WTC11 (cell line): ENCODE results near the gene CHD9. TPM values are rescaled to one million over a fixed set of nuclear protein-coding genes. Genes with fewer than 3 reads are reported as not detected.

ENCODE experiments used
- ATAC-seq: fragments of 200-7000 bp; cut with Tn5 transposase; 2 replicates; pipeline ENCODE4 v1.10.0; 2021; ENCODE audit warnings: mild to moderate bottlenecking, moderate library complexity
- CTCF ChIA-PET: fragments of 300-600 bp; sonication (Branson Sonifier 250); formaldehyde crosslinking; loops from one replicate; lab custom pipeline; 2021; ENCODE audit warnings: antibody characterized with exemption; lab: Charles Lee
- POLR2A ChIA-PET: fragments of 350-600 bp; sonication (Branson Sonifier 250); formaldehyde crosslinking; loops from one replicate; lab custom pipeline; 2021; ENCODE audit warnings: antibody characterized with exemption; lab: Charles Lee
- DNase-seq: peaks from one replicate; pipeline ENCODE4 v3.0.0; 2021; ENCODE audit warnings: low spot score
- H3K27ac Mint-ChIP-seq: 2 replicates; pipeline ENCODE4 v1.8.0; 2021; ENCODE audit warnings: mixed read lengths
- H3K27me3 Mint-ChIP-seq: 2 replicates; pipeline ENCODE4 v1.8.0; 2021; ENCODE audit warnings: low read depth, mild to moderate bottlenecking, moderate library complexity, mixed read lengths
- H3K36me3 Mint-ChIP-seq: 2 replicates; pipeline ENCODE4 v1.8.0; 2021; ENCODE audit warnings: mixed read lengths
- H3K4me1 Mint-ChIP-seq: 2 replicates; pipeline ENCODE4 v1.8.0; 2022; ENCODE audit warnings: mixed read lengths
- H3K4me3 Mint-ChIP-seq: 2 replicates; pipeline ENCODE4 v1.8.0; 2021; ENCODE audit warnings: mild to moderate bottlenecking, moderate library complexity, mixed read lengths
- H3K9me3 Mint-ChIP-seq: 2 replicates; pipeline ENCODE4 v1.8.0; 2021; ENCODE audit warnings: mixed read lengths
- ARID4B ChIP-seq: sonication (generic); formaldehyde crosslinking; IDR thresholded peaks from 2 replicates; pipeline ENCODE4 v1.8.0; 2023; ENCODE audit warnings: missing genetic modification reagents, mild to moderate bottlenecking, borderline replicate concordance
- ATF1 ChIP-seq: sonication (generic); formaldehyde crosslinking; IDR thresholded peaks from 2 replicates; pipeline ENCODE4 v1.8.1; 2023; ENCODE audit warnings: mild to moderate bottlenecking, moderate library complexity, missing genetic modification reagents
- ATF6 ChIP-seq: sonication (generic); formaldehyde crosslinking; IDR thresholded peaks from 2 replicates; pipeline ENCODE4 v1.8.1; 2023; ENCODE audit warnings: mild to moderate bottlenecking, missing genetic modification reagents
- CDX4 ChIP-seq: fragments of 250-450 bp; sonication (Bioruptor Pico); IDR thresholded peaks from 2 replicates; pipeline ENCODE4 v1.9.0; 2021; ENCODE audit warnings: moderate library complexity, mild to moderate bottlenecking, inconsistent platforms, borderline replicate concordance
- CREM ChIP-seq: sonication (generic); formaldehyde crosslinking; IDR thresholded peaks from 2 replicates; pipeline ENCODE4 v1.8.1; 2022; ENCODE audit warnings: mild to moderate bottlenecking, missing genetic modification reagents, moderate library complexity
- ERG ChIP-seq: fragments of 250-450 bp; sonication (Bioruptor Pico); IDR thresholded peaks from 2 replicates; pipeline ENCODE4 v1.8.0; 2021; ENCODE audit warnings: mild to moderate bottlenecking
- ETV6 ChIP-seq: sonication (generic); formaldehyde crosslinking; IDR thresholded peaks from 2 replicates; pipeline ENCODE4 v1.8.1; 2022; ENCODE audit warnings: mild to moderate bottlenecking, missing genetic modification reagents
- FOXJ3 ChIP-seq: sonication (generic); formaldehyde crosslinking; IDR thresholded peaks from 2 replicates; pipeline ENCODE4 v1.9.0; 2021; ENCODE audit warnings: missing genetic modification reagents, mild to moderate bottlenecking, borderline replicate concordance
- GABPB1 ChIP-seq: sonication (generic); formaldehyde crosslinking; IDR thresholded peaks from 2 replicates; pipeline ENCODE4 v1.8.1; 2023; ENCODE audit warnings: mild to moderate bottlenecking, missing genetic modification reagents
- GRHL2 ChIP-seq: fragments of 250-450 bp; sonication (Bioruptor Pico); IDR thresholded peaks from 2 replicates; pipeline ENCODE4 v1.8.0; 2022; ENCODE audit warnings: mild to moderate bottlenecking, moderate library complexity; ENCODE audit not compliant: insufficient replicate concordance, severe bottlenecking
- GTF2I ChIP-seq: fragments of 250-450 bp; sonication (Bioruptor Pico); conservative IDR thresholded peaks from 2 replicates; pipeline ENCODE4 v1.4.0; 2021; ENCODE audit warnings: mild to moderate bottlenecking
- HMGA2 ChIP-seq: fragments of 250-450 bp; sonication (Bioruptor Pico); IDR thresholded peaks from 2 replicates; pipeline ENCODE4 v1.4.0; 2021; ENCODE audit warnings: mild to moderate bottlenecking, moderate library complexity
- JUN ChIP-seq: sonication (generic); formaldehyde crosslinking; IDR thresholded peaks from 2 replicates; pipeline ENCODE4 v1.8.0; 2023; ENCODE audit warnings: mild to moderate bottlenecking, missing genetic modification reagents
- MXD4 ChIP-seq: fragments of 250-450 bp; sonication (Bioruptor Pico); IDR thresholded peaks from 2 replicates; pipeline ENCODE4 v1.8.0; 2021; ENCODE audit warnings: mild to moderate bottlenecking, moderate library complexity, borderline replicate concordance
- NFATC4 ChIP-seq: fragments of 250-450 bp; sonication (Bioruptor Pico); IDR thresholded peaks from 2 replicates; pipeline ENCODE4 v1.9.0; 2021; ENCODE audit warnings: mild to moderate bottlenecking
- TEAD1 ChIP-seq: sonication (generic); formaldehyde crosslinking; IDR thresholded peaks from 2 replicates; pipeline ENCODE4 v1.8.0; 2022; ENCODE audit warnings: mild to moderate bottlenecking, missing genetic modification reagents
- total RNA-seq: library from RNA; stranded (reverse); gene quantifications from 3 replicates; pipeline ENCODE4 v1.2.3, GENCODE V29; 2021
- TF ChIP-seq, protein P1 (sequence below): sonication (generic); formaldehyde crosslinking; conservative IDR thresholded peaks from 2 replicates; pipeline ENCODE4 v1.8.1; 2023; ENCODE audit warnings: mild to moderate bottlenecking, low read depth, missing genetic modification reagents, moderate library complexity
- TF ChIP-seq, protein P2 (sequence below): sonication (generic); formaldehyde crosslinking; IDR thresholded peaks from 2 replicates; pipeline ENCODE4 v1.8.1; 2023; ENCODE audit warnings: mild to moderate bottlenecking, missing genetic modification reagents, moderate library complexity
- TF ChIP-seq, protein P3 (sequence below): sonication (generic); formaldehyde crosslinking; IDR thresholded peaks from 2 replicates; pipeline ENCODE4 v1.8.0; 2022; ENCODE audit warnings: mild to moderate bottlenecking, missing genetic modification reagents
- TF ChIP-seq, protein P4 (sequence below): fragments of 250-450 bp; sonication (Bioruptor Pico); IDR thresholded peaks from 2 replicates; pipeline ENCODE4 v1.9.0; 2021; ENCODE audit warnings: mild to moderate bottlenecking

Gene CHD9
- total RNA-seq, 1 experiment from 2014 or later, result 31.3 TPM

DNA sequence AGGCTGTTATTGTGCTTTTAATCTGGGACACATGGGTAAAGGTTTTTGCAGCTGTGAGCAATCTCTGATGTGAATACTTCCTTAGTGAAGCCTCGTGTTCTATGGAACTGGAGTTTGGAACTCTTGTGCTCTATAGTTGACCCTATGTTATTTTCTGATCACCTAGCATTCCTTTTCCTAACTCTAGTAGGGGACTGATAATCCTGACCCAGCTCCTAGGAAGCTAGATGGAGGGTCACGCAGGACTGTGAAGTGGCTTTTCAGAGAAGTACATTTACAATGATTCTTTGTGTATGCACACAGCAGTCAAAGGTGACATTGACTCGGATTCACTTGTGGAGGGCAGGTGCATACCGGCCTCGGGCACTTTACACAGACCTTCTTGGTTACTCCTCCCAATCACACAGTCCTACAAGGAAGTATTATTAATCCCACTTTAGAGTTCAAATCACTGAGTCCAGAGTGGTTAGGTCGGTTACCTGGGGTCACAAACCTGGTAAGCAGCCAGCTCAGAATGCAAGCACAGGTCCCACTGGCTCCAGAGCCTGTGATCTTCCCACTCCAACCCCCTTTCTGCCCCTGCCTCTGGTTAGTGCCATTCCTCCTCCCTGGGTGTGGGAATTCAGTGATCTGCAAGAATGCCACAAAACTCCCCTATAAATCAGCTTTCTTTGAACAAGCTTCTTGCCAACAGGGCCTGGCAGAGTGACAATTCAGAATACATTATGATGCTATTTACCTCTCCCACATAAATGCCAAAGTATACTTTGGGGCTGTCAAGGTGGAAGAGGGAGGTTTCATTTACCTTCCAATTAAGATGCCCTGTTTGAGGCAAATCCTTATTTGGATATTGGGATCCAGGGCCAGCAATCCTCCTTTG is 9.2 kb upstream of the CHD9 start:
- H3K9me3 Mint-ChIP-seq, result peaks cover 16% of the 10 kb centered on the region
- H3K27ac Mint-ChIP-seq, result no peak overlapping the region
- H3K4me1 Mint-ChIP-seq, result peaks cover 51% of the 10 kb centered on the region
- ChIA-PET POLR2A (no interaction called here), CTCF (interaction anchor here (0.6 kb wide), 1 partner anchor 9 kb away, joined by 3 read pairs; the partner anchor contains the start of gene CHD9)
- peaks cover 17% of the 10 kb centered on the region for H3K36me3 Mint-ChIP-seq
- no peak for DNase-seq
- H3K4me3 Mint-ChIP-seq, result no peak overlapping the region
- no peak for ATAC-seq
- no peak for TF ChIP-seq HMGA2
- TF ChIP-seq, protein P1, sequence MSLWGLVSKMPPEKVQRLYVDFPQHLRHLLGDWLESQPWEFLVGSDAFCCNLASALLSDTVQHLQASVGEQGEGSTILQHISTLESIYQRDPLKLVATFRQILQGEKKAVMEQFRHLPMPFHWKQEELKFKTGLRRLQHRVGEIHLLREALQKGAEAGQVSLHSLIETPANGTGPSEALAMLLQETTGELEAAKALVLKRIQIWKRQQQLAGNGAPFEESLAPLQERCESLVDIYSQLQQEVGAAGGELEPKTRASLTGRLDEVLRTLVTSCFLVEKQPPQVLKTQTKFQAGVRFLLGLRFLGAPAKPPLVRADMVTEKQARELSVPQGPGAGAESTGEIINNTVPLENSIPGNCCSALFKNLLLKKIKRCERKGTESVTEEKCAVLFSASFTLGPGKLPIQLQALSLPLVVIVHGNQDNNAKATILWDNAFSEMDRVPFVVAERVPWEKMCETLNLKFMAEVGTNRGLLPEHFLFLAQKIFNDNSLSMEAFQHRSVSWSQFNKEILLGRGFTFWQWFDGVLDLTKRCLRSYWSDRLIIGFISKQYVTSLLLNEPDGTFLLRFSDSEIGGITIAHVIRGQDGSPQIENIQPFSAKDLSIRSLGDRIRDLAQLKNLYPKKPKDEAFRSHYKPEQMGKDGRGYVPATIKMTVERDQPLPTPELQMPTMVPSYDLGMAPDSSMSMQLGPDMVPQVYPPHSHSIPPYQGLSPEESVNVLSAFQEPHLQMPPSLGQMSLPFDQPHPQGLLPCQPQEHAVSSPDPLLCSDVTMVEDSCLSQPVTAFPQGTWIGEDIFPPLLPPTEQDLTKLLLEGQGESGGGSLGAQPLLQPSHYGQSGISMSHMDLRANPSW (CRISPR knock-in tag), result no peak
- no peak for TF ChIP-seq CDX4
- no peak for TF ChIP-seq GTF2I (CRISPR knock-in tag)
- no peak for TF ChIP-seq TEAD1 (CRISPR knock-in tag)
- no peak for TF ChIP-seq ATF1 (CRISPR knock-in tag)
- TF ChIP-seq GABPB1 (CRISPR knock-in tag), result no peak
- TF ChIP-seq FOXJ3 (CRISPR knock-in tag), result no peak
- TF ChIP-seq JUN (CRISPR knock-in tag), result no peak
- TF ChIP-seq ERG (CRISPR knock-in tag), result no peak
- no peak for TF ChIP-seq ETV6 (CRISPR knock-in tag)
- TF ChIP-seq GRHL2, result no peak
- TF ChIP-seq CREM (CRISPR knock-in tag), result no peak
- TF ChIP-seq, protein P2, sequence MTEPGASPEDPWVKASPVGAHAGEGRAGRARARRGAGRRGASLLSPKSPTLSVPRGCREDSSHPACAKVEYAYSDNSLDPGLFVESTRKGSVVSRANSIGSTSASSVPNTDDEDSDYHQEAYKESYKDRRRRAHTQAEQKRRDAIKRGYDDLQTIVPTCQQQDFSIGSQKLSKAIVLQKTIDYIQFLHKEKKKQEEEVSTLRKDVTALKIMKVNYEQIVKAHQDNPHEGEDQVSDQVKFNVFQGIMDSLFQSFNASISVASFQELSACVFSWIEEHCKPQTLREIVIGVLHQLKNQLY (CRISPR knock-in tag), result no peak
- no peak for TF ChIP-seq MXD4 (CRISPR knock-in tag)
- TF ChIP-seq, protein P3, sequence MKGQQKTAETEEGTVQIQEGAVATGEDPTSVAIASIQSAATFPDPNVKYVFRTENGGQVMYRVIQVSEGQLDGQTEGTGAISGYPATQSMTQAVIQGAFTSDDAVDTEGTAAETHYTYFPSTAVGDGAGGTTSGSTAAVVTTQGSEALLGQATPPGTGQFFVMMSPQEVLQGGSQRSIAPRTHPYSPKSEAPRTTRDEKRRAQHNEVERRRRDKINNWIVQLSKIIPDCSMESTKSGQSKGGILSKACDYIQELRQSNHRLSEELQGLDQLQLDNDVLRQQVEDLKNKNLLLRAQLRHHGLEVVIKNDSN, result no peak
- TF ChIP-seq ATF6 (CRISPR knock-in tag), result no peak
- TF ChIP-seq, protein P4, sequence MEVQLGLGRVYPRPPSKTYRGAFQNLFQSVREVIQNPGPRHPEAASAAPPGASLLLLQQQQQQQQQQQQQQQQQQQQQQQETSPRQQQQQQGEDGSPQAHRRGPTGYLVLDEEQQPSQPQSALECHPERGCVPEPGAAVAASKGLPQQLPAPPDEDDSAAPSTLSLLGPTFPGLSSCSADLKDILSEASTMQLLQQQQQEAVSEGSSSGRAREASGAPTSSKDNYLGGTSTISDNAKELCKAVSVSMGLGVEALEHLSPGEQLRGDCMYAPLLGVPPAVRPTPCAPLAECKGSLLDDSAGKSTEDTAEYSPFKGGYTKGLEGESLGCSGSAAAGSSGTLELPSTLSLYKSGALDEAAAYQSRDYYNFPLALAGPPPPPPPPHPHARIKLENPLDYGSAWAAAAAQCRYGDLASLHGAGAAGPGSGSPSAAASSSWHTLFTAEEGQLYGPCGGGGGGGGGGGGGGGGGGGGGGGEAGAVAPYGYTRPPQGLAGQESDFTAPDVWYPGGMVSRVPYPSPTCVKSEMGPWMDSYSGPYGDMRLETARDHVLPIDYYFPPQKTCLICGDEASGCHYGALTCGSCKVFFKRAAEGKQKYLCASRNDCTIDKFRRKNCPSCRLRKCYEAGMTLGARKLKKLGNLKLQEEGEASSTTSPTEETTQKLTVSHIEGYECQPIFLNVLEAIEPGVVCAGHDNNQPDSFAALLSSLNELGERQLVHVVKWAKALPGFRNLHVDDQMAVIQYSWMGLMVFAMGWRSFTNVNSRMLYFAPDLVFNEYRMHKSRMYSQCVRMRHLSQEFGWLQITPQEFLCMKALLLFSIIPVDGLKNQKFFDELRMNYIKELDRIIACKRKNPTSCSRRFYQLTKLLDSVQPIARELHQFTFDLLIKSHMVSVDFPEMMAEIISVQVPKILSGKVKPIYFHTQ (CRISPR knock-in tag), result no peak
- no peak for TF ChIP-seq ARID4B (CRISPR knock-in tag)
- TF ChIP-seq NFATC4 (CRISPR knock-in tag), result no peak
- TF ChIP-seq, all 79 proteins: peak for 0
- H3K27me3 Mint-ChIP-seq, result peaks cover 31% of the 10 kb centered on the region
